HL-60 (cell line): ENCODE measurements around the gene PPP2R2D.

Experiments used
- DNase-seq, 2 experiments: peaks; one replicate each; pipeline ENCODE4 v3.0.0-alpha.2; 2010 to 2020; ENCODE audit warnings: low read depth in 1 of 2, low spot score in 1 of 2
- H3K27ac ChIP-seq: fragments of 250-450 bp; sonication (Bioruptor Pico); replicated peaks from 2 replicates; pipeline ENCODE4 v1.5.1; 2020; ENCODE audit warnings: mild to moderate bottlenecking, moderate library complexity
- H3K27me3 ChIP-seq: fragments of 250-450 bp; sonication (Bioruptor Pico); 2 replicates; pipeline ENCODE4 v1.5.1; 2021; ENCODE audit warnings: mild to moderate bottlenecking, moderate library complexity; ENCODE audit not compliant: insufficient read depth, poor library complexity, severe bottlenecking
- H3K4me3 ChIP-seq: replicated peaks from 2 replicates; pipeline ENCODE4 v1.5.1; 2011; ENCODE audit warnings: mild to moderate bottlenecking, control low read depth, low read length; ENCODE audit not compliant: insufficient read depth
- GABPA ChIP-seq: IDR thresholded peaks from 2 replicates; pipeline ENCODE4 v1.6.1; 2012; ENCODE audit warnings: low read depth
- POLR2AphosphoS5 ChIP-seq: IDR thresholded peaks from 2 replicates; pipeline ENCODE4 v1.6.1; 2012; ENCODE audit warnings: low read depth
- SPI1 ChIP-seq: IDR thresholded peaks from 2 replicates; pipeline ENCODE4 v1.6.1; 2012; ENCODE audit warnings: low read depth, mild to moderate bottlenecking, borderline replicate concordance
- TF ChIP-seq, protein P1 (sequence below): IDR thresholded peaks from 2 replicates; pipeline ENCODE4 v1.6.1; 2012; ENCODE audit warnings: low read depth; ENCODE audit not compliant: insufficient replicate concordance
- TF ChIP-seq, protein P2 (sequence below): IDR thresholded peaks from one replicate; pipeline ENCODE4 v1.5.1; 2011; ENCODE audit warnings: low read length, control low read depth, inconsistent platforms; ENCODE audit not compliant: insufficient read depth

The PPP2R2D gene

DNA sequence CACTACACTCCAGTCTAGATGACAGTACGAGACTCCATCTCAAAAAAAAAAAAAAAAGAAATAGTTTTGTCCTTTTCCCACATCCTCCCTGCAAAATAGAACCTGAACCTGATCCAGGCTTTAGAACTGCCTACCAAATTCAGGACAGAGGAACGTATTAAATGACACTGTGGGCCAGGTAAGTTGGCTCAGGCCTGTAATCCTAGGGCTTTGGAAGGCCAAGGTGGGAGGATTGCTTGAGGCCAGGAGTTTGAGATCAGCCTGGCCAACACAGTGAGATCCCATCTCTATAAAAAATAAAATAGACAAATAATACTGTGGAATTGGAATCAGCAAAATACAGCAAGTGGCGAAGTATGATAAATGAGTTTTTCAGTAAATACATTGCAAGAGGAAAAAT lies 90.9 kb downstream of the PPP2R2D start:
- TF ChIP-seq GABPA (no peak), POLR2AphosphoS5 (no peak), SPI1 (no peak)
- TF ChIP-seq, protein P1, sequence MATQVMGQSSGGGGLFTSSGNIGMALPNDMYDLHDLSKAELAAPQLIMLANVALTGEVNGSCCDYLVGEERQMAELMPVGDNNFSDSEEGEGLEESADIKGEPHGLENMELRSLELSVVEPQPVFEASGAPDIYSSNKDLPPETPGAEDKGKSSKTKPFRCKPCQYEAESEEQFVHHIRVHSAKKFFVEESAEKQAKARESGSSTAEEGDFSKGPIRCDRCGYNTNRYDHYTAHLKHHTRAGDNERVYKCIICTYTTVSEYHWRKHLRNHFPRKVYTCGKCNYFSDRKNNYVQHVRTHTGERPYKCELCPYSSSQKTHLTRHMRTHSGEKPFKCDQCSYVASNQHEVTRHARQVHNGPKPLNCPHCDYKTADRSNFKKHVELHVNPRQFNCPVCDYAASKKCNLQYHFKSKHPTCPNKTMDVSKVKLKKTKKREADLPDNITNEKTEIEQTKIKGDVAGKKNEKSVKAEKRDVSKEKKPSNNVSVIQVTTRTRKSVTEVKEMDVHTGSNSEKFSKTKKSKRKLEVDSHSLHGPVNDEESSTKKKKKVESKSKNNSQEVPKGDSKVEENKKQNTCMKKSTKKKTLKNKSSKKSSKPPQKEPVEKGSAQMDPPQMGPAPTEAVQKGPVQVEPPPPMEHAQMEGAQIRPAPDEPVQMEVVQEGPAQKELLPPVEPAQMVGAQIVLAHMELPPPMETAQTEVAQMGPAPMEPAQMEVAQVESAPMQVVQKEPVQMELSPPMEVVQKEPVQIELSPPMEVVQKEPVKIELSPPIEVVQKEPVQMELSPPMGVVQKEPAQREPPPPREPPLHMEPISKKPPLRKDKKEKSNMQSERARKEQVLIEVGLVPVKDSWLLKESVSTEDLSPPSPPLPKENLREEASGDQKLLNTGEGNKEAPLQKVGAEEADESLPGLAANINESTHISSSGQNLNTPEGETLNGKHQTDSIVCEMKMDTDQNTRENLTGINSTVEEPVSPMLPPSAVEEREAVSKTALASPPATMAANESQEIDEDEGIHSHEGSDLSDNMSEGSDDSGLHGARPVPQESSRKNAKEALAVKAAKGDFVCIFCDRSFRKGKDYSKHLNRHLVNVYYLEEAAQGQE = no peak
- TF ChIP-seq, protein P2, sequence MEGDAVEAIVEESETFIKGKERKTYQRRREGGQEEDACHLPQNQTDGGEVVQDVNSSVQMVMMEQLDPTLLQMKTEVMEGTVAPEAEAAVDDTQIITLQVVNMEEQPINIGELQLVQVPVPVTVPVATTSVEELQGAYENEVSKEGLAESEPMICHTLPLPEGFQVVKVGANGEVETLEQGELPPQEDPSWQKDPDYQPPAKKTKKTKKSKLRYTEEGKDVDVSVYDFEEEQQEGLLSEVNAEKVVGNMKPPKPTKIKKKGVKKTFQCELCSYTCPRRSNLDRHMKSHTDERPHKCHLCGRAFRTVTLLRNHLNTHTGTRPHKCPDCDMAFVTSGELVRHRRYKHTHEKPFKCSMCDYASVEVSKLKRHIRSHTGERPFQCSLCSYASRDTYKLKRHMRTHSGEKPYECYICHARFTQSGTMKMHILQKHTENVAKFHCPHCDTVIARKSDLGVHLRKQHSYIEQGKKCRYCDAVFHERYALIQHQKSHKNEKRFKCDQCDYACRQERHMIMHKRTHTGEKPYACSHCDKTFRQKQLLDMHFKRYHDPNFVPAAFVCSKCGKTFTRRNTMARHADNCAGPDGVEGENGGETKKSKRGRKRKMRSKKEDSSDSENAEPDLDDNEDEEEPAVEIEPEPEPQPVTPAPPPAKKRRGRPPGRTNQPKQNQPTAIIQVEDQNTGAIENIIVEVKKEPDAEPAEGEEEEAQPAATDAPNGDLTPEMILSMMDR = no peak
- Histone ChIP-seq H3K4me3 (no peak overlapping the region), H3K27ac (no peak overlapping the region), H3K27me3 (no peaks in the 10 kb centered on the region)
- no peak for DNase-seq

DNA sequence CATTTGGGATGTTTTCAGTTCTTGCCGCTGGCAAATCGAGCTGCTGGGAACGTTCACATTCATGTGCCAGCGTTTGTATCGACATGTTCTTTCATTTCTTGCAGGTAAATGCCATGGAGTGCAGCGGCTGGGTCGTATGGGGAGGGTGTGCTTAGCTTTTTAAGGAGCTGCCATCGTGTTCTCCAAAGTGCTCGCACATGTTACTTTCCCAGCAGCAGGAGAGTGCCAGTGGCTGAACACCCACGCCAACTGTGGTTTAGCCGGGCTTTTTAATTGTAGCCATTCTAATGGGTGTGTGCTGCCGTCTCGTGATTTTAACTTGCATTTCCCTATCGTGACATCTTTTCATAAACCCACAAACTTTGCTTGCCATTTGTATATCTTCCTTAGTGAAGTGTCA lies 92.5 kb downstream of the PPP2R2D start:
- H3K4me3 ChIP-seq = no peak overlapping the region
- H3K27ac ChIP-seq = no peak overlapping the region
- no peaks in the 10 kb centered on the region for H3K27me3 ChIP-seq
- DNase-seq = no peak
- TF ChIP-seq SPI1 = no peak
- TF ChIP-seq, protein P2 = no peak
- TF ChIP-seq, protein P1 = no peak
- no peak for TF ChIP-seq POLR2AphosphoS5
- TF ChIP-seq GABPA = no peak

DNA sequence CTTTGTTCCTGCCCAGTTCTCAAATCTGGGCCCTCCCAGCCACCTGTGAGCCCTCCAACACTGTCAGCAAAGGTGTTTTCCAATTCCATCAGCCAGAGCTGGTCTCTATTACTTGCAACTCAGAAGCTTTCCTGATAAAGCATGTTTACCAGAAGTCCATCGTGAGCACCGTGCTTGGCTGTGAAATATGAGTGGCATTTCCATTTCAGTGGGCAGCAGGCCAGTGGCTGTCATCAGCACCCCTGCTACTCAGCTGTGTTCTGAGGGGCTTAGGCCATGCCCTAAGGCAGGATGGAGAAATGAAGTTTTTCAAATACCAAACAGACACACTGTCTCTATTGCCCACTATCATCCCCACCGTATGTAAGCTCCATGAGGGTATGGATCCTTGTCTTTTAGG lies 93.6 kb downstream of the PPP2R2D start:
- no peak for DNase-seq
- no peak overlapping the region for H3K4me3 ChIP-seq
- TF ChIP-seq SPI1 = no peak
- no peak for TF ChIP-seq POLR2AphosphoS5
- TF ChIP-seq, protein P2 = no peak
- TF ChIP-seq GABPA = no peak
- TF ChIP-seq, protein P1 = no peak
- H3K27me3 ChIP-seq = no peaks in the 10 kb centered on the region
- H3K27ac ChIP-seq = no peak overlapping the region
